SK-N-DZ (cell line): ENCODE results near the gene CPT1A.

Source experiments
- DNase-seq: peaks from one replicate; pipeline ENCODE4 v3.0.0-alpha.2; 2015; ENCODE audit warnings: low spot score

Gene CPT1A

GRCh38 chr11:68854273-68854958 is 12.7 kb upstream of the CPT1A start:
- DNase-seq: no peak

- no peak for DNase-seq
Measured at GRCh38 chr11:68852628-68853027, 10.9 kb upstream of the CPT1A start.

DNA sequence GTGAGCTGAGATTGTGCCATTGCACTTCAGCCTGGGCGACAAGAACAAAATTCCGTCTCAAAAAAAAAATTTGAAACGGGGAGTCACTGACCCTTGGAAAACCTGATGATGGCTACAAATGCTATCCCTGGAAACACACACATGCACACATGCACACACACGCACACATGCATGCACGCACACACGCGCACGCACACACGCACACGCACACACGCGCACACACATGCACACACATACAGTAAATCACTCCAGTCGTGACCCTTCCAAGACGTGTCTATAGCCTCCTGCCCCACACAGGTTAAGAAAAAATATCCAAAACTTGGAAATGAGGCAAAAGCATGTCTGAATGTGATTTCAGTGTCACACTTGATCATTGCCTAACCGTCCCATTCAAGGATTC is 6.7 kb upstream of the CPT1A start:
- DNase-seq: no peak

DNA sequence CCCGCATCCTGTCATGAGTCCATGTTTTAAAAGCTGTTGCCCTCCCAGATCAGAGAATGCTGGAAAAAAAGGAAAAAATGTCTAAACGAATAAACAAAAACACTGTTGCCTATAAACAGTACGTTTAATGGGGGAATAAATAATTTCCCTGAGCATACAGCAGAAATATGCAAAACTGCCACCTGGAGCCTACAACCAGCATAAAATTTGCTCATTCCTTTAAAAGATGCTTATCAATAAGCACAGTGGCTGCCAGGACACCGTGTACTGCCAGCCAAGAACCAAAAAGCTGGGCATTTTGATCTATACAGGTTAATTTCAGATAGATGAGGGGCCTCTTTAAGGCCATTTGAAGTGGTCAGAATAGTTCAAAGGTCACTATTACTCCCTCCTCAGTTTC is 5.7 kb upstream of the CPT1A start:
- no peak for DNase-seq

DNA sequence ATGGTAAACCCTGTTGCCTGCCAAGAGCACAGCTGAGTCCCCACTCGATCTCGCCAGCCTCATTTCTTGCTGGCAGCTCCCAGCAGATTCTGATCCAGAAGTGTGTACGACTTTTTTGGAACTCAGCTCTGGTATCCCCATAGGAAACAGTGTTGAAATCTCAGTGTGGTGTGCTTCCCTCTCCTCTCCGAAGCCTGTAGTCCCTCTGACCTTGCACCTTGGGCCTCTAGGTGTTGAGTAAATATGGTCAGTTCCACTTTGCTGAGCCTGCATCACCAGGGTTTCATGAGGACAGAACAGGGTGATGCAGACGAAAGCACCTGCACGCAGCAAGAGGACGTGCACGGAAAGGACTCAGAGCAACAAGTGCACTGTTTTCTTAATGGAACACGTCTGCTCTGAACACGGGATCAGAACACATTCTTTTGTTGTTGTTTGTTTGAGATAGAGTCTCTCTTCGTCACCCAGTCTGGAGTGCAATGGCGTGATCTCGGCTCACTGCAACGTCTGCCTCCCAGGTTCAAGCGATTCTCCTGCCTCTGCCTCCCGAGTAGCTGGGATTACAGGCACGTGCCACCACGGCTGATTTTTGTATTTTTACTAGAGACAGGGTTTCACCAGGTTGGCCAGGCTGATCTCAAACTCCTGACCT is 3.8 kb upstream of the CPT1A start:
- DNase-seq: no peak

DNA sequence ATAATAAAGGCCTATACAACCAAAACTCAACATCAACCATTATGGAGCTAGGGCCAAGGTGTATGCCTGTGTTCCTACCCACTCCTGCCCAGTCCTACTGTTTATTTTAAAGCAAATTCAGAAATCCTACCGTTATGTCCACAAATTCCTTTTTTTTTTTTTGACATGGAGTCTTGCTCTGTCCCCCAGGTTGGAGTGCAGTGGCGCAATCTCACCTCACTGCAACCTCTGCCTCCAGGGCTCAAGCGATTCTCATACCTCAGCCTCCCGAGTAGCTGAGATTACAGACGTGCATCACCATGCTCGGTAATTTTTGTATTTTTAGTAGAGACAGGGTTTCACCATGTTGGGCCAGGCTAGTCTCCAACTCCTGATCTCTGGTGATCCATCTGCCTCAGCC is 3.1 kb upstream of the CPT1A start:
- DNase-seq: no peak

DNA sequence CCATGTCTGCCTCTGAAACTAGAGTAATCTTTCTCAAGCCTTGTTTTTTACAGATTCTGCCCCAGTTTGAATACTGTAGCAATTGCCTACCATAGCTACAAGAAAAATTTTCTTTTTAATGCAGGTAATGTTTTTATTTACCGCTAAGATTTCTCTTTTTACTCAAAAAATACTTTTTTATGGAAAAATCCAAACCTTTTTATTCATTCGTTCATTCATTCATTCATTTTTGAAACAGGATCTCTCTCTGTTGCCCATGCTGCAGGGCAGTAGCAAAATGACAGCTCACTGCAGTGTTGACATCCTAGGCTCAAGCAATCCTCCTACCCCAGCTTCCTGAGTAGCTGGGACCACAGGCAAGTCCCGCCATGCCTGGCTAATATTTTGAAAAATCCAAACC is 2.7 kb upstream of the CPT1A start:
- no peak for DNase-seq

DNA sequence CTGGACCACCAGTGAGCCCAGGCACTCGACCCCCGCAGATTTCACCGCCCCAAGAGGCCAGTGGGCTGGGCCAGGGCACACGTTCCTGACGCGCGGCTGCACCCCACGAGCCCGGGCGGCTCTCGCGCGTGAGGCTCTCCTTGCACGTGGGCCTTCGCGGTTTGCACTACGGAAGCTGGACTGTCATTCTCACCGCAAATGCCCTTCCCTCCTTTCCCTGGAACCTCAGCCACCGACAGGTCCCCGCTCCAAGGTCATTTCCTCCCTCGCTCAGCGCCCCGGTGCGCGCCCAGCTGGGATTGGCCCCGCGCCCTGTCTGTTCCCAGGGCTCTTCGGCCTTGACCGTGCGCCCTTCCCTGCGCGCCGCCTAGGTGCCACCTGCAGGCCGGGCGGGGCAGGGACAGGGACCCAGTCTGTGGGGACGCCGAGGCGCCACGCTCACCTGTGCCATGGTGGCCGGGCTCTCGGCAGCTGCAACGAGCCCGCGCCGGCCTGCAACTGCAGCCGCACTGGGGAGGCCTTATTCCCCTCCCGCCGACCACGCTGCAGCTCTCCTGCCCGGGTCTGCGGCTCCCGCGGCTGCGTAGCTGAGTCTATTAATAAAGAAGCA is 2.1 kb upstream of the CPT1A start:
- DNase-seq: peak; percentile 56

GRCh38 chr11:68843052-68843561 is 1.4 kb upstream of the CPT1A start:
- DNase-seq: no peak

DNA sequence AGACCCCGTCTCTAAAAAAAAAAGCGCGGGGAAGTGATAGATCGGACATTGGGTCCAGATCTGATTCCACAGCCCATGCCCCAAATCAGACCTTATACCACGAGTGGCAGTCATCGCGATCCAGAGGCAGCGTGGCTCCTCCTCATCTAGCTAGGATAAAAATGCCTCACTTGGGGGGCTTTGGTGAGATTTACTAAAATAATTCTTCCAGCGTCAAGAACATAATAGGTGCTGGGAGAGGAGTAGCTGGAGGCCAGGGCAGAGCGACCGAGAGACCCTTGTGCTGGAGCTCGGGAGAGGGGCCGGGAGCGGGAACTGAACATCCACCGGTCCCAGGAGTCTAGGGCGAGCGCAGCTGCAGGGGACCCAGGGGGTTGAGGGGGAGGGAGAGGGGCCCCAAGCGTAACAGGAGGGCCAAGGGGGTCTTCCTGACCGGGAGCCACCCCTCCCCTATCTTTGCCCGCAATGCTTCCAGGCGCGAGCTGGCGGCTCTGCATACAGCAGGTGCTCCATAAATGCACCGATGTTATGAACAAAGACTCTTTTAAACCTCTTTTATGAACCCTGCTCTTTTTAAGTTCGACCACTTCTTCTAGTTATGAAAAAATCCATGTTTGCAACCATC is 823 bp upstream of the CPT1A start:
- DNase-seq: no peak

DNA sequence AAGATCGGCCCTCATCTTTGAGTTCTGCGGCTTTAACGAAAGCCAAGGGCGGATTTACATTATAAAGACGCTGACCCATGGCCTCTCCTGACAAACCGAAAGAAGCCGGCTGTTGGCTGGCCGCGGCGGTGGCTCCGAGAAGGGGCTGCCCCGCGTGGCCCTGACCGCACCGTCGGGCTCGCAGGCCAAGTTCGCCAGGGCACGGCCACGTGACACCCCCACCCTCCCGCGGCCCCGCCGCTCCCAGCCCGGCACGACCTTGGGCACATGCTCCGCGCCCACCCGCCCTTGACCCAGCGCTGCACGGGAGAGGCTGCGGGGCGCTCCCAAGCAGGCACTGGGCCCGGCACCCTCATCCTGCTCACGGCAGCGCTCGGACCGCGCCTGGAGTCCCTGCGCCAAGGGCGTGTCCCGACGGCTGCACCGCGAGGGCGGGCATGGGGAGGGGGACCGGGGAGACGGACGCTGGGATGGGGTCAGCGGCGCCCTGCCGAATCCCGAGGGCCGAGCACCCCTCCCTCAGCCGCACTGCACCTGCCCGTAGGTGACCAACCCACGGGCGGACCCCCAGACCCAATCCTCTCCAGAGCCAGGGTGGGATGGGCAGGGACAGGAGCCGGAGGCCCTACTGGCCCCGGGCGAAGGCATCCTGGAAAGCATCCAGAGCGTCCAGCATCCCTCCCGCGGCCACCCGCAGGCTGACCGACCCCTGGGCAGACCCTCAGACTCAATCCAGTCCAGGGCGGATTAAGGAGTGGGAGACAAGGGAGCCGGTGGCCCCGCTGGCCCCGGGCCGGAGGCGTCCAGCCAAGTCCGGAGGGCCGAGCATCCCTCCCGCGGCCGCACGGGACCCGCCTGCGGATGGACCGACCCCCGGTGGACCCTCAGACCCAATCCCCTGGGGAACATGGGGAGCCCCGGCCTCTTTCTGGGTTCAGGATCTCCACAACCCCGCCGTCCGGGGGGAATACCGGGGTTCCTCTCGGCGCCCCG is 759 bp downstream of the CPT1A start:
- peak; percentile 31 for DNase-seq

- DNase-seq: peak; percentile 45
Measured at GRCh38 chr11:68839911-68840641, 1.6 kb downstream of the CPT1A start.

- DNase-seq: peak; percentile 92
Measured at GRCh38 chr11:68839054-68839865, 2.5 kb downstream of the CPT1A start.

DNA sequence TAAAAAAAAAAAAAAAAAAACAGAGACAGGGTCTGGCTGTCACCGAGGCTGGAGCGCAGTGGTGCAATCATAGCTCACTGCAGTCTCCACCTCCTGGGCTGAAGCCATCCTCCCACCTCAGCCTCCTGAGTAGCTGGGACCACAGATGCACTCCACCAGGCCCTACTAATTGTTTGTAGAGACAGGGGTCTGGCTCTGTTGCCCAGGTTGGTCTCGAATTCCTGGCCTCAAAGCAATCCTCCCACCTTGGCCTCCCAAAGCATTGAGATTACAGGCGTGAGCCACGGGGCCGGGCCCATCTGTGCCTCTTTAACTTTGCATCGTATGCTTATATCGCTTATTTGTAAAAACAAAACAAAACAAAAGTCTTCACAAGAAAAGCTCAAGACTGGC is 3.1 kb downstream of the CPT1A start:
- peak; percentile 30 for DNase-seq

DNA sequence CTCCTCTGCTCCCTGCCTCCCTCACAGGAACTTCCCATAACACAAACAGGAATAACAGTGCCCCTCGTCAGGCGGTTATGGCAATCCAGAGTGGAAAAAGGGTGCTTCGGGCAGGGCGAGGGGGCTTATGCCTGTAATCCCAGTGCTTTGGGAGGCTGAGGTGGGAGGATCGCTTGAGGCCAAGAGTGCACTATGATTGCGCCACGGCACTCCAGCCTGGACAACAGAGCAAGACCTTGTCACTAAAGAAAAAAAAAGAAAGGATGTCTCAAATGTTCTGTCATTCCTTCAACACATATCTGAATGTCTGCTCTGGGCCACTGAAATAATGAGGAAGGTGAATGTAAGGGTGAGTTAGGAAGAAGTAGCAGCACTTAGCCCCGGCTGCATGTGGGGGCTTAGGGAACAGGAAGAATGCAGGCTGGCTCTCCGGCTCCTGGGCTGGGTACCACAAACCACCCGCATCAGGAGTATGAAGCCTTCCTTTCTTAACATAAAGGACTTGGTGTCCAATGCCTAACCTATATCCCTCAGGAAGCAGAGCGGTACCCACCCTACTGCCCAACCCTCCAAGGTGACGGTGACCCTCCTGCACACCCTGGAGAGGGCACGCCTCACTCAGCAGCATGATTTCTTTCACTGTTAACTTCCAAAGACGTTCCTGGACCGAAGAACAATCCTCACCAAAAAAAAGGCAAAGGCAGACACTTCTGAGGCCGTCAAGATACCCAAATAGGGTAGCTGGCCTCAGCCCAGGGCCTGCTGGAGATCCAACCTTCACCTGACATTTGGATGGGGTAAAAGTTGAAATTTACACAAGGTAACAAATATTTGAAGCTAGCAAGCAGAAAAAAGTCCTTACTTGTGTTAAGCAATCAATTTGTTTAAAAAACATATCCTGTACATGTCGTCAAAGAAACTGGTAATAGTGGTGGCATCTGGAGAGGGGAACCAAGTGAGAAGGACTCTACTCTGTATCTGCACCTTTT is 3.8 kb downstream of the CPT1A start:
- no peak for DNase-seq

GRCh38 chr11:68835749-68836148 is 6.0 kb downstream of the CPT1A start:
- no peak for DNase-seq

DNA sequence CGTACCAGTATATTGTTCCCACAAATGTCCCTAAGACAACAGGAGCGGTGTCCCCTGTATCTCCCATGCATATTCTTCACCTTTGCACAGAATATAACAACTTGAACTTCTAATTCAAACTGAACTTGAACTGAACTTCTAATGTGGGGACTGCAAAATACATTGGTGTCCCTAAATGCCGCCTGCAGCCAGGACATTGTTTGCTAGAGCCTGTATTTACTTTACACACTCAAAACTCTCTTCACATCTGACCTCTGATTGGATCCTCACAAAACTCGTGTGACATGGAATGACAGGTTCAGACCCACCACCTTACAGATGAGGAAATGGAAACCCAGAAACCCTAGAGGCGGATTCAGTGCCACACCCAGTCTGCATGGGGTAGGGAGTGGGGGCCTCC is 6.4 kb downstream of the CPT1A start:
- DNase-seq: no peak

DNA sequence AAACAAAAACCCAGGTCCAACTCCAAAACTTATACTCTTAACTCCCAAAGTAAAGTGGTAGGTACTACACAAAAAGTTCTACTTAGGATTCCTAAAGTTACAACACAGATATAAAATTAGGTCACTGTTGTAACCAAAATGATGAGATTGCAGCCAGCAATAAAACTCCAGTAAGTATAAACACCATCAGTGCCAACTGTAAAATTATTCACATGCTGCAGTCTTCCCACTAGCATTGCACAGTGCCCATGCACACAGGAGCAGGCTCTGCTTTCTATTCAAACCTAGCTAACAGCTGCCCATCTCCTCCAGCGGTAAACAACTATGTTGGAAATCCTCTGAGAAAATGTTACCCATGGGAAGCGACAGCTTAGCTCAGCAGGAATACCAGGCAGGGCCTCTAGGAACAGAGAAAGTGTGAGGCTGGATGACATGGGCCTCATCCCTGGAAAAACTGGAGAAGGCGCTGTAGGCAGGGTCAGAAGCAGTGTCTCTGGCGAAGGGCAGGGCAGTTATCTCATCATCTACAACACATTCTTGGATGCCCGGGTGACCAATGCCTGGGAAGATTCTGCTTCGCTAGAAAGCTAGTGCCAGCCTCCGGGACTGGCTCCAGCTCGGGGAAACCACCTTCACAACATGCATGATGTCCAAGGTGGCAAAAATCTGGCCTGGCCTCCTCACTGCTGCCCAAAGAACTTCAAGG is 9.1 kb downstream of the CPT1A start:
- DNase-seq: no peak
